Stimulated activated CD8-positive, alpha-beta memory T cell treated with anti-CD3 and anti-CD28 coated beads, Interleukin-7, amount 100 ng/mL, for 4 hours (primary cell): ENCODE measurements around the gene ECI1.
A peak's percentile ranks its signal among the peaks of the same experiment; 100 is the strongest.

ENCODE experiments used
- DNase-seq, 2 donors: peaks; one replicate each; pipeline ENCODE4 v3.0.0-alpha.2; 2020; ENCODE audit warnings: low read depth in 2 of 2

Gene ECI1

DNA sequence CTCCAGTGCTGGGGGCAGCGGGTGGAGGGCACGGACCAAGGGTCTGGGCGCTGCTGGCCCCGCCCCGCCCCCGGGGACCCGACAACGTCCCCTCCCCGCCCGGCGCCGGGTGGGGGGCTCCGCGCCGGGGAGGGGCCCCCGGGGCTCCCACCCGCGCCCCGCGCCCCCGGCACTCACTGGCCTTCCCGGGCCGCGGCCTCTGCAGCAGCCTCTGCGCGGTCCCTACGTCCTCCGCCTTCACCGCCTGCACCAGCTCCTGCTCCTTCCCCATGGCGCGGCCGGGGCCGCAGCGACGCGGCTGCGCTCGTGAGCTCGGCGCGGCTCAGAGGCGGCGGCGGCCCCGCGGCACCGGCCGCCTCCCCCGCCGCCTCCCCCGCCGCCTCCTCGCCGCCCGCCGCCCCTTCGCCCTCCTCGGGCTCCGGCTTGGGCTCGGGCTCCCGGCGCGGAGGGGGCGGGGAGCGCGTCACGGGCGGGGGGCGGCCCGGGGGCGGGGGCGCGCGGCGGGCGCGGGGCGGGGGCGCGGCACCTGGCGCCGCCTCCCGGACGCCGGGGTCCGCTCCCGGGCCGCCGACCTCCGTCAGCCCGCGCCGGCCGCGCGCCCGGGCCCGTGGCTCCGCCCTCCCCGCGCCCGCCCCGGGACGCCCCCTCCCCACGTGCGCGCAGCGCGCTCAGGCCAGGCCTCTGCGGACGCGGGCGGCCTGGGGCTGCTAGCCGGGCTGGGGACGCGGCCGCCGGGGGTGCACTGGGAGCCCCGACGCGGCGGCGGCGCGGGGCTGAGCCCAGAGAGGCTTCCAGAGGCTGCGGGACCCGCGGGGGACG, 55.0 kb downstream of the ECI1 start, which contains the start of gene CASKIN1:
Gene CASKIN1, minus strand, starts transcription at position 444 of the 819 bp plus-strand sequence. Its CDS starts 173 bp downstream, at position 271.
- DNase-seq: no peak

DNA sequence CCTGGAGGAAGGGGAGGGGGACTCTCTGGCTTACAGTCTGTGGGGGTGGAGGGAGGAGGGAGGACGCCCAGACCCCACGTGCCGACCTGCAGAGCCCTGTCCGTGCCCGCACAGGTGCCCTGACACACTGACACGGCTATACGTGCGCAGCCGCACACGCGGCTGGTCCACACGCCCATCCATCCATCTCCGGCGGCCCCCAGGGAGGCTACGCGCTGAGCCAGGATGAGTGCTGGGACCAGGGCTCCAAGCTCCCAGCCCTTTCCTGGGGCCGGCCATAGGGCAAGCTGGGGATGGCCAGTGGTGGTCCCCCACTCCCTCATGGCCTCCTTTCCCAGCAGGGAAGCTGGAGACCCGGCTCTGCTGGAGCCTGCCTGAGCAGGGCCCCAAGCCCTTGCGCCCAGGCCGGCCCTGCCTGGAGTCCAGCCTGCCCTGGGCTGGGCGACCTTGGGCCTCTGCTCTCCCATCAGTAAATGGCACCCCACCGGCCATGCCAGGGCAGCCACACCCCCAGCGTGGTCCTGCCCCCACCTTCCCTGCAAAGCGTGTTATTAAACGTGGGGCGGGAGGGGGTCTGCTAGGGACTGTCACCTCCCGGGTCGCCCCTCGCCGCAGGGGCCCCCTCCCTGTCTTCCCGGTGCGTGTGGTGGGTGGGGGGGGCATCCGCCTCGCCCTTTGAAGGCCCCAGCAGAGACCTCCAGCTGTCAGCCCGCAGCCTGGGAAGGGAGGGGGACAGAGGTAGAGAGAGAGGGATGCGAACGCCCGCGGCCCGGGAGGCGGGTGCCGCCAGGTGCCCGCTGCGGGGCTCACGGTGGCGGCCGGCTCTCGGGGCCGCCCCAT, 55.8 kb downstream of the ECI1 start:
- no peak for DNase-seq

DNA sequence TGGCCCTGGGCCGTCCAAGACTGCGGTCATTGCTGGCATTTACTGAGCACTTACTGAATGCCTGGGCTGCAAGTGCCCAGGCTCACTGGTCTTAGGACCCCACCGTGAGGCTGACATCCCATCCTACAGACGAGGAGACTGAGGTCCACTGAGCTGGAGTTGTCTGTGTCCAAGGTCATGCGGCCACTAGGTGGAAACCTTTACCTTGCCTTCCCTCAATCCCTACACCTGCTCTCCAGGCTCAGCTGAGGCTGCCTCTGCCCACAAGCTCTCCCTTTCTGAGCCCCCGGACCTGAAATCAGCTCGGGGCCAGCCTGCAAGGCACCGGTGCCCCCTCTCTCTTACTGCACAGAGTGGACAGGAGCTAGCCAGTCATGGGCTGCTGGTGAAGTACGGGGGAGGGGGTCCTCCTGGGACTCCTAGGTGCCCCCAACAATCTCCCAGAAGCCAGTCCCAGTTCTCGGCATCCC, 56.5 kb downstream of the ECI1 start:
- peak in 1 of 2 donors; percentile 8 for DNase-seq

DNA sequence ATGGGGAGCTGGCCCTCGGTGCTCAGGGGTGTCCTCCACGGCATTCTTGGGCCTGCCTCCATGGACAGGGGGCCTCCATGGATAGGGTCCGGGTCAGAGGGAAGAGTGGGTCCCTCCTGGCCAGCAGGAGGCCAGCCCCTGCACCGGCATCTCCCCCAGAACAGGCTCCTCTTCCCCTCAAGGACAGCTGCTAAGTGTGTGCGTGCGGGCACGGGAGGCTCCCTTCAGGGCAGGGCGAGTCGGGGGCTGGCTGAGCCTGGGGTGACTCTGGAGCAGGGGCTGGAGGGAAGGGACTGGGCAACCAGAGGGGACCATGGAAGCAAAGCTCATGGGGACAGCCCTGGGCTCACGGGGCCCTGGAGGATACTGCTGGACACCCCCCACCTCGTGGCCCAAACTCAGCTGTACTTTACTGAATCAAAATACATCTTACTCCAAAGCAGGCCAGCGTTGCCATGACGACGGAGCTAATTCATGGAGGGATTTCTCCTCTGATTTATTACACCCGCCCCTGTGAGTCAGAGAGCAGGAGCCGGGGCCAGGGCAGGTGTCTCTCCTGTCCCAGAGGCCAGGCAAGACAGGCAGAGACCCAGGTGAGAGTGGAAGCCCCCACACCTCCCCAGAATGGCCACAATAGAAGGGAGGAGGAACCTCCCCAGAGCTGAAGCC, 57.1 kb downstream of the ECI1 start:
- DNase-seq: no peak

DNA sequence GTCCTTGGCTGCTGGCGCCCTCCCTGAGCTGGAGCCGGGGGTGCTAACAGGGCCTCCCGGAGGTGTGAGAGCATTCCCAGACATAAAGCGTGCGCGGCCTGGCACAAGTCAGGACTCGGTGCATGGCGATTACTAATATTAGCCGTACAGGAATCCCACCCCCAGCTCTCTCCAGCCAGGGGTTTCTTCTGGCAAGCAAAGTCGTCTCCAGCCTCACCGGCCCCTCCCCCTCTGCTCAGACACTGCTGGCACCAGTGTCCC, 60.0 kb downstream of the ECI1 start:
- no peak for DNase-seq

DNA sequence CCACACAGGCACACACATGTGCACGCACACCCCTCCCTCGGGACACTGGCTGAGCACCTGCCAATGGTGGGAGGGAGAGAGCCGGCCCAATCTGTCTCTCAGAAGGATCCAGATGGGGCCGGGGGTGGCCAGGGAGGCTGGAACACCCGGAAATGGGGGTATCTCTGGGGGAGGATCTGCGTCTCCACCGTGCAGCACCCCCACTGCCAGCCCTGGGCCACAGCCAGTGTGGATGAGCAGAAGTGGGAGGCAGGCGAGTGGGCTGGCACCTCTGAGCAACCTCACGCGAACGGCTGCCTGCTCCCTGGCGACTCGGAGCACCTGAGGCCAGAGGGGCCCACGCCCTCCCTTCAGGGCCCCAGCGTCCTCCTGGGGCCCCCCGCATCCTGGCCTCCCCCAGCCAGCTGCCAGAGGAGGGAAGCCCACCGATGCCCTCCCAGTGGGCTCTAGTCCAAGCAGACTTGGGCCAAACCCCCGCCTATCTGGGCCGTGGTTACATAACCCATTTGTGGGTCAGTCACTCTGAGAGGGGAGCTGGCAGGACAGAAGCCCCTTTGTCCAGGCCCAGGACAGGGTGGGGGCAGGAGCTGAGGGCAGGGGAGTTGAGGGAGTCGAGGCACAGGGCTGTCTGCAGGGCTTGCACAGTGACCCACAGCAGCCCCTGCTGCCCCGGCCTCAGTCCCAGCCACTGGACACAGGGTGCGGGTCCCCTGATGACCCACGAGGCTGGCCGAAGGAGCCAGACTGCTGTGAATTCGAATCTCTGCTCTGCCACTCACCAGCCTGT, 60.5 kb downstream of the ECI1 start:
- no peak for DNase-seq

DNA sequence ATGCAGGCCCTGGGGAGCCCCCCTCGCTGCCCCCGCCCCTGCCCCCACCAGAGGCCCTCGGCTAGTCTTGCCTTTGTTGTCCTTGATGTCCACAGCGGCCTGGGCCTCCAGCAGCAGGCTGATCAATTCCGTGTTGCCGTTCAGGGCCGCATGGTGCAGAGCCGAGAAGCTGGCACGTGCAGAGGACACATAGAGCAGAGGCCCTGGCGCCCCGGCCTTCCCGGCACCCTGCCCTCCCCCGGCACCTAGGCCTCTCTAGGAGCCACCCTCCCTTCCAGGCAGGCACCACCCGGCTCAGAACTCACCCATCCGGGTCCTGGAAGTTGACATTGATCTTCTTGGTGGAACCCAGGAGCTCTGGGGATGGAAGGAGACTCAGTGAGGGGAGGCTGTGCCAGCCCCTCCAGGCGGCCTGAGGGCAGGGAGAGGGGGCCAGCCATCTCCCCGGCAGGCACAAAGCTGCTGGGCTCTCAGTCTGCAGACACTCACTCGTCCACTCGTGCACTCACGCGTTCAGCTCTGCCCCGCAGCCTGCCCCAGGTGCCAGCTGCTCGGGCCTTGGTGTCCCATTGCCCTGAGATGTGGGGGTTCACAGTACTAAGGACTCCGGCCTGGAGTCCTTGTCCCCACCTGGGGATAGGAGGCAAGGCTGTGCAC, 61.3 kb downstream of the ECI1 start:
- DNase-seq: no peak
